G401.6 (cell line): ENCODE data around the gene PDGFD.

Experiments
- FAIRE-seq: peaks from 2 replicates; lab custom pipeline; 2012; peaks lifted over from hg19 to GRCh38; lab: Jason Lieb, UNC

PDGFD gene

GRCh38 chr11:103883291-103883690 lies 280.7 kb downstream of the PDGFD start:
- FAIRE-seq = no peak

GRCh38 chr11:103881584-103881983 lies 282.4 kb downstream of the PDGFD start:
- no peak for FAIRE-seq

GRCh38 chr11:103880968-103881367 lies 283.0 kb downstream of the PDGFD start:
- FAIRE-seq = no peak

GRCh38 chr11:103878646-103879045 lies 285.3 kb downstream of the PDGFD start:
- no peak for FAIRE-seq

- FAIRE-seq = no peak
These were observed 286.7 kb downstream of the PDGFD start for GRCh38 chr11:103877221-103877620.

GRCh38 chr11:103875855-103876510 lies 288.0 kb downstream of the PDGFD start:
- no peak for FAIRE-seq

- FAIRE-seq = no peak
These were observed 291.2 kb downstream of the PDGFD start for GRCh38 chr11:103872748-103873147.

- FAIRE-seq = no peak
These were observed 291.9 kb downstream of the PDGFD start for GRCh38 chr11:103871923-103872551.

- no peak for FAIRE-seq
These were observed 293.1 kb downstream of the PDGFD start for GRCh38 chr11:103870821-103871309.

GRCh38 chr11:103867481-103867880 lies 296.5 kb downstream of the PDGFD start:
- no peak for FAIRE-seq

GRCh38 chr11:103863497-103863896 lies 300.4 kb downstream of the PDGFD start:
- FAIRE-seq = no peak

GRCh38 chr11:103862802-103863174 lies 301.2 kb downstream of the PDGFD start:
- FAIRE-seq = no peak

- FAIRE-seq = no peak
These were observed 301.7 kb downstream of the PDGFD start for GRCh38 chr11:103862094-103862801.
